HL-60 (cell line): ENCODE results near the gene NEK11.

Experiments used
- GABPA ChIP-seq: IDR thresholded peaks from 2 replicates; pipeline ENCODE4 v1.6.1; 2012; ENCODE audit warnings: low read depth
- POLR2AphosphoS5 ChIP-seq: IDR thresholded peaks from 2 replicates; pipeline ENCODE4 v1.6.1; 2012; ENCODE audit warnings: low read depth
- REST ChIP-seq: IDR thresholded peaks from 2 replicates; pipeline ENCODE4 v1.6.1; 2012; ENCODE audit warnings: low read depth; ENCODE audit not compliant: insufficient replicate concordance
- SPI1 ChIP-seq: IDR thresholded peaks from 2 replicates; pipeline ENCODE4 v1.6.1; 2012; ENCODE audit warnings: low read depth, mild to moderate bottlenecking, borderline replicate concordance
- TF ChIP-seq, protein P1 (sequence below): IDR thresholded peaks from one replicate; pipeline ENCODE4 v1.5.1; 2011; ENCODE audit warnings: low read length, control low read depth, inconsistent platforms; ENCODE audit not compliant: insufficient read depth

GRCh38 chr3:131283862-131284261 lies 257.2 kb downstream of the NEK11 start:
- TF ChIP-seq, protein P1, sequence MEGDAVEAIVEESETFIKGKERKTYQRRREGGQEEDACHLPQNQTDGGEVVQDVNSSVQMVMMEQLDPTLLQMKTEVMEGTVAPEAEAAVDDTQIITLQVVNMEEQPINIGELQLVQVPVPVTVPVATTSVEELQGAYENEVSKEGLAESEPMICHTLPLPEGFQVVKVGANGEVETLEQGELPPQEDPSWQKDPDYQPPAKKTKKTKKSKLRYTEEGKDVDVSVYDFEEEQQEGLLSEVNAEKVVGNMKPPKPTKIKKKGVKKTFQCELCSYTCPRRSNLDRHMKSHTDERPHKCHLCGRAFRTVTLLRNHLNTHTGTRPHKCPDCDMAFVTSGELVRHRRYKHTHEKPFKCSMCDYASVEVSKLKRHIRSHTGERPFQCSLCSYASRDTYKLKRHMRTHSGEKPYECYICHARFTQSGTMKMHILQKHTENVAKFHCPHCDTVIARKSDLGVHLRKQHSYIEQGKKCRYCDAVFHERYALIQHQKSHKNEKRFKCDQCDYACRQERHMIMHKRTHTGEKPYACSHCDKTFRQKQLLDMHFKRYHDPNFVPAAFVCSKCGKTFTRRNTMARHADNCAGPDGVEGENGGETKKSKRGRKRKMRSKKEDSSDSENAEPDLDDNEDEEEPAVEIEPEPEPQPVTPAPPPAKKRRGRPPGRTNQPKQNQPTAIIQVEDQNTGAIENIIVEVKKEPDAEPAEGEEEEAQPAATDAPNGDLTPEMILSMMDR, result no peak
- no peak for TF ChIP-seq POLR2AphosphoS5
- TF ChIP-seq REST, result no peak
- TF ChIP-seq GABPA, result no peak
- no peak for TF ChIP-seq SPI1
